Myocyte (in vitro differentiated cells): ENCODE data around the gene RPL12. TPM values are rescaled to one million over a fixed set of nuclear protein-coding genes. Genes with fewer than 3 reads are reported as not detected.

Source experiments
- DNase-seq: peaks from one replicate; pipeline ENCODE4 v3.0.0-alpha.2; 2012; ENCODE audit warnings: low read depth
- total RNA-seq: library from RNA; depleted of rRNA; stranded (reverse); fragments of >200 nt; gene quantifications from 2 replicates; pipeline ENCODE4 v1.2.3, GENCODE V29; 2014

Gene RPL12
- total RNA-seq, 1 donor from 2014 or later = 2,040 TPM

DNA sequence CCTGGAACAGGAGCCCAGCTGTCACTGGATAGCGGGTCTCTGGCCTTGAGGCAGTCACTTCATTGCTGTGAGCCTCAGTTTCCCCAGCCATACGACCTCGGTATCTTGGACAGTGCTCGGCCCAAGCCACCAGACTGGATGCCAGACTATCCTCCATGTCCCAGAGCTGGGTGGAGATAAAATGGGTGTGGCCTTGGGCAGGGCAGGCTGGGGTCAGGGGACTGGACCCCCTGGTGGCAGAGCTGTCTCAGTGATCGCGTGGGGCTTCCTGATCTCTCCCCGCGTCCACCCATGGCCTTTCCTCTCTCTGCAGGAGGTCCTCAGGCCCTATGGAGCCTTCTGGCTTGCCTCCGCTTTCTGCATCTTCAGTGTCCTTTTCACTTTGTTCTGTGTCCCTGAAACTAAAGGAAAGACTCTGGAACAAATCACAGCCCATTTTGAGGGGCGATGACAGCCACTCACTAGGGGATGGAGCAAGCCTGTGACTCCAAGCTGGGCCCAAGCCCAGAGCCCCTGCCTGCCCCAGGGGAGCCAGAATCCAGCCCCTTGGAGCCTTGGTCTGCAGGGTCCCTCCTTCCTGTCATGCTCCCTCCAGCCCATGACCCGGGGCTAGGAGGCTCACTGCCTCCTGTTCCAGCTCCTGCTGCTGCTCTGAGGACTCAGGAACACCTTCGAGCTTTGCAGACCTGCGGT is 44.3 kb downstream of the RPL12 start:
- no peak for DNase-seq

GRCh38 chr9:127405344-127406125 is 45.7 kb downstream of the RPL12 start:
- no peak for DNase-seq

DNA sequence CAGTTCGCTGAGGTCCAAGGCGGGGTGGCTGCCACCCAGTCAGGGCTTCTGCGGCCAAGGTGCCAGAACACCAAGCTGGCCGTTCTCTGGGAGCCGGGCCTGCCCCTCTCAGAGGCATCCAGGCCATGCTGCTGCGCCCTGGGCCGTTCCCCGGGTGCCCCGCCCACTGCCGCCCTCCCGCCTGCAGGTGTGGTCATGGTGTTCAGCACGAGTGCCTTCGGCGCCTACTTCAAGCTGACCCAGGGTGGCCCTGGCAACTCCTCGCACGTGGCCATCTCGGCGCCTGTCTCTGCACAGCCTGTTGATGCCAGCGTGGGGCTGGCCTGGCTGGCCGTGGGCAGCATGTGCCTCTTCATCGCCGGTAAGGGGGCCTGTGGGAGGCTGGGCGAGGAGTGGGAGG is 46.6 kb downstream of the RPL12 start:
- no peak for DNase-seq

DNA sequence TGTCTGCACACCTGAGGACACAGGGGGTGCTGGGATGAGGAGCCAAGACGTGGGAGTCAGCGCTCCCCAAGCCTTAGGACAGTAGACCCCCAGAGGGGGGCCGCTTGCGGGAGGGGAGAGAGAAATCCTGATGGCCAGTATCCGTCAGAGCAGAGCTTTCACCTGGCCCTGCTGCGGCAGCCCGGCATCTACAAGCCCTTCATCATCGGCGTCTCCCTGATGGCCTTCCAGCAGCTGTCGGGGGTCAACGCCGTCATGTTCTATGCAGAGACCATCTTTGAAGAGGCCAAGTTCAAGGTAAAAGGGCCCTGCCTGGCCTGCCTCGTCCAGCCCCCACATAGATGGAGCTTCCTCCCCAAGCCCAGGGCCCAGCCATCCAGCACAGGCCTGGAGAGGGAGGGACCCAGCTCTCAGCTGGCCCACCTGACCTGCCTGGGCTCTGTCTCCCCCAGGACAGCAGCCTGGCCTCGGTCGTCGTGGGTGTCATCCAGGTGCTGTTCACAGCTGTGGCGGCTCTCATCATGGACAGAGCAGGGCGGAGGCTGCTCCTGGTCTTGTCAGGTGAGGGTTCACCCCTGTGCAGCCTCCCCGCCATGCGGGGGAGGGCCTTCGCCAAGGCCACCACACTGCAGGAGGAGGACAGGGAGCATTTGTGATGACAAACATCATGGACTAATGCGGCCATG is 47.6 kb downstream of the RPL12 start:
- DNase-seq = no peak

DNA sequence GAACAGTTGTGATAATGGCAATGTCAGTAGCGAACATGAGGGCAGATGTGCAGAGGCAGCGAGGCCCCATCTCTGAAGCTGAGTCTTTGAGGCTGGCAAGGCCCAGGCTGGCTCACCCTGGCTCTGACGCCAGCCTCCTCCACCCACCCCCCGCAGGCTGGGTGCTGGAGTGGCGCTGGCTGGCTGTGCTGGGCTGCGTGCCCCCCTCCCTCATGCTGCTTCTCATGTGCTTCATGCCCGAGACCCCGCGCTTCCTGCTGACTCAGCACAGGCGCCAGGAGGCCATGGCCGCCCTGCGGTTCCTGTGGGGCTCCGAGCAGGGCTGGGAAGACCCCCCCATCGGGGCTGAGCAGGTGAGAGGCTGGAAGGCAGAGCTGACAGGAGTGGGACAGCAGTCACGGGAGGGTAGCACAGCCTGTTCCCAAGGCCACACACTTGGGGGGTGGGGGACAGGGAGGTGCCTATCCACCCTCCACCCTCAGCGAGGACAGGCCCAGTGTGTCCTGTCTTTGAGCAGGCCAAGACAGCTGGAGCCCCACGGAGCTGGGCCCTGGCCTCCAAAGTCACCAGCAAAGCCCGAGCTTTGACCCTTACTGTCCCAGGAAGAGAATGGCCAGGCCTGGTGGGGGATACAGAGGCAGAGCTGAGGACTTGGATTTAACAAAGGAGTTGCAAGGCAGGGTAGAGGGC is 48.7 kb downstream of the RPL12 start:
- DNase-seq = no peak

DNA sequence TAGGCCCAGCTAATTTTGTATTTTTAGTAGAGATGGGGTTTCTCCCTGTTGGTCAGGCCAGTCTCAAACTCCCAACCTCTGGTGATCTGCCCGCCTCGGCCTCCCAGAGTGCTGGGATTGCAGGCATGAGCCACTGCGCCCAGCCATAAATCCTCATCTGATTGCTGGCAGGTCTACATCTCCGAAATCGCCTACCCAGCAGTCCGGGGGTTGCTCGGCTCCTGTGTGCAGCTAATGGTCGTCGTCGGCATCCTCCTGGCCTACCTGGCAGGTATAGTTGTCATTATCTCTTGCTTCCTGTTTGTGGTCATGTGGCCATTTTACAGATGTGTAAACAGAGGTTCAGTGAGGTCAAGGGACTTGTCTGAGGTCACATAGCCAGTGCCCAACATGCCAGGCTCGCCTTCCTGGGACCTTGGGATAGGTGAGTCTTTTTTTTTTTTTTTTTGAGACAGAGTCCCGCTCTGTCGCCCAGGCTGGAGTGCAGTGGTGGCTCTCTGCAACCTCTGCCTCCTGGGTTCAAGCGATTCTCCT is 51.4 kb downstream of the RPL12 start:
- no peak for DNase-seq

DNA sequence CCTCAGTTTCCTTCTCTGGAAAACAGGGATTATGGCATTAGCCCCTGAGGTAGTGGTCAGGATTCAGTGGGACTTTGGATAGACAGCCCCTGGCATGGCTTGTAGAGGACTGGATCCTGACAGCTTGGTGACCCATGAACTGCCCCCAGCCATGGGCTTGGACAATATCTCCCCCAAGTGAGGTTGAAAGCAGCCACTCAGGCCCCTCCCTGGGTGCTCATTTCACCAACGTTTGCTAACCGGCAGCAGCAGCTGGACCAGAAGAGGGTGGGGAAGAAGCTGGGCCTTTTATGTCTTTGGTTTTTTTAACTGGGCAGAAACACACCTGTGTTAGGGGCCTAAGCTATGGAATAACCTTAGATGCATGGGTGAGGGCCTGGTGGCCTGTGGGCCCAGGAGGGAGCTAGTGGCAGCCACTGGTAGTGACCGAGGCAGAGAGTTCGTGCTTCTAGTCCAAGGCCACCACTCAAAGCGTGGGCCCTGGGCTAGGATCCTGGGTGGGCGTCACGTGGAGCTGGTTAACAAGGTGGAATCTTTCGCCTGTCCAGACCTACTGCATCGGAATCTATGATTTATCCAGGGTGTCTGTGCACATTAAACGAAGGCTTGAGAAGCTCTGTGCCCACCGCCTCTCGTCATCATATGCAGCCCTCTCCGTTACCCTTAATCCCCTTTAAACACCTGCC is 52.3 kb downstream of the RPL12 start:
- DNase-seq = no peak

DNA sequence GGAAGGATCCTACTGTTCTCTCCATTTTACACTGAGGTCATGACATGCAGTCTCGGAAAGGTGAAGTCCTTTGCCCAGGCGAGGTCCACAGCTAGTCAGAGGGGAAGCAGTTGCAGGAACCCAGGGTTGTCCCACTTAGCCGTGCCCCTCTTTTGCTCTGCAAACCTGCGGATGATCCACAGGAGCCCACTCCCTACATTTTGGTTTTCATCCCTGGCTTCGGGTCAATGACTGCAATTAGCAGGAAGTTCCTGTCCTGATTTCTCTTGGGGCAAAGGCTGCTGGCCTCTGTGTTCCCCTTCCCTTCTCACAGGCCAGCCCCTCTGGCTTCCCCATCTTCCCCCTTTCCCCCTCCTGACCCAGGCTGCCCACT is 52.9 kb downstream of the RPL12 start:
- DNase-seq = no peak

Other genes with a start within 250 kb of the RPL12 start
- 2.6 and 4.1 TPM in 2 replicates for gene GARNL3, start 186.6 kb downstream of the RPL12 start, total RNA-seq
- gene SLC2A8, start 54.2 kb downstream of the RPL12 start, total RNA-seq = 18.5 and 18.8 TPM in 2 replicates
- 9.0 and 10.3 TPM in 2 replicates for gene ZNF79, start 27.0 kb downstream of the RPL12 start, total RNA-seq
- 17.1 and 19.6 TPM in 2 replicates for gene LRSAM1, start 104 bp upstream of the RPL12 start, total RNA-seq
- 10.6 and 21.9 TPM in 2 replicates for gene STXBP1, start 160.9 kb upstream of the RPL12 start, total RNA-seq